Neuron (in vitro differentiated cells): ENCODE results near the gene ARFGEF3.

Experiments
- H2AFZ ChIP-seq: one replicate; pipeline ENCODE4 v1.6.1; 2013; ENCODE audit warnings: low read depth, mild to moderate bottlenecking, inconsistent platforms, low read length, moderate library complexity
- H3K27me3 ChIP-seq: one replicate; pipeline ENCODE4 v1.6.1; 2013; ENCODE audit warnings: low read length; ENCODE audit not compliant: insufficient read depth
- H3K36me3 ChIP-seq: one replicate; pipeline ENCODE4 v1.6.1; 2013; ENCODE audit warnings: low read length; ENCODE audit not compliant: insufficient read depth
- H3K4me1 ChIP-seq: one replicate; pipeline ENCODE4 v1.6.1; 2013; ENCODE audit warnings: low read length; ENCODE audit not compliant: insufficient read depth
- H3K4me3 ChIP-seq: 2 replicates; pipeline ENCODE4 v1.5.1; 2013; ENCODE audit warnings: mild to moderate bottlenecking, low read length, moderate library complexity
- H3K9me3 ChIP-seq: one replicate; pipeline ENCODE4 v1.6.1; 2013; ENCODE audit warnings: low read length

The ARFGEF3 gene

DNA sequence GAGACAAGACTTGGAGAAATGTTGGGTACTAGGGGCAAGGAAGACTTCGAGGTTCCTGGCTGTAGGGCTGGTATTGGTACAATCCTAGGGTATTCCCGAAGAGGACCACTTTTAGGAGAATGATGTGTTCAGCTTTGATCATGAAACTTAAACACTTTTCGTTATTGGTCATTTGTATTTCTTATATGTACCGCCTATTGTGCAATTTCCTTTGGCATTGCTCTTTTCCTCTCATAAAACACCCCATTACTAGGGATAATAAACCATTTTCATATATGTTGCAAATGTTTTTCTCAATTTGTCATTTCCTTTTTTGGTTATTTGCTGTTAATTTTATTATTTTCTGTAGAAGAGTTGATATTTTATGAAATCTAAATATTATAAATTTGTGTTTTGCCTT lies 18.9 kb upstream of the ARFGEF3 start:
- no peaks in the 10 kb centered on the region for H3K36me3 ChIP-seq
- no peaks in the 10 kb centered on the region for H3K4me1 ChIP-seq
- no peaks in the 10 kb centered on the region for H3K27me3 ChIP-seq
- H3K4me3 ChIP-seq, result no peak overlapping the region
- H2AFZ ChIP-seq, result no peak overlapping the region
- H3K9me3 ChIP-seq, result no peaks in the 10 kb centered on the region

DNA sequence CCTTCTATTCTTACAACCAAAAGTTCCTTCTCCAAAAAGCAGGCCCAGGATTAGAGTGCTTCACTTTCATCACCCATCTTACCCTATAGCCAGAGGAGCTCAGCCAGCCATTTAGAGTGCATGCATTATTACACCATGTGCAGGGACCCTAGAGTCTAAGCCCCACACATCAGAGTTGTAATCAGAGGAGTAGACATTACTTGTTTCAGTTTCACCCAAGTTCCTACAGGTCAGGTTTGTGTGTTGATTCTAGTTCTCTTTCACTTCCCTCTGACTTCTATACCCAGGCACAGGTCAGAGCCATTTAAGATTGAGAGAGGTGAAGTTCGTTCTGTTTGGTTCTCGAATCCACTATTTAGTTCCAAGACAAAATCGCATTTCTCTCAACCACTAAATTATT lies 16.3 kb upstream of the ARFGEF3 start:
- no peak overlapping the region for H3K4me3 ChIP-seq
- no peak overlapping the region for H2AFZ ChIP-seq
- H3K9me3 ChIP-seq, result no peaks in the 10 kb centered on the region
- H3K27me3 ChIP-seq, result no peaks in the 10 kb centered on the region
- no peaks in the 10 kb centered on the region for H3K4me1 ChIP-seq
- no peaks in the 10 kb centered on the region for H3K36me3 ChIP-seq

DNA sequence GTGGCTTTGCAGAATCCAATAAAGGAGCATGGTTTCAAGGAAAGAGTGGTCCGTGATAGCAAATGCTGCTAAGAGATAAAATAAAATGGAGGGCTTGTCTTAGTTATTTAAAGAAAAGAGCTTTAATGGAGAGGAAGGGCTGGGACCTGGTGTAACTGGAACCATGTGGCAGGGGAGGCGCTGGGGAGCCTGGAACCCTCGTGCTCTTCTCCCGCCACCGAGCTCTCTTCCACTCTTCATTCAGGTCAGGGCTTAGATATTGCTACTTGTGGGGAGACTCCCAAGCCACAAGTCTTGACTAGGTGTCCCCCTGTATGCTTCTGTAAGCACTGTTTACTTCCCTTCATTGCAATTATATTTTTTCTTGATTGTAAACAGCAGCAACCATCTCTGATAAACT lies 15.2 kb upstream of the ARFGEF3 start:
- H3K36me3 ChIP-seq, result no peaks in the 10 kb centered on the region
- no peak overlapping the region for H2AFZ ChIP-seq
- H3K9me3 ChIP-seq, result no peaks in the 10 kb centered on the region
- no peaks in the 10 kb centered on the region for H3K4me1 ChIP-seq
- H3K4me3 ChIP-seq, result no peak overlapping the region
- H3K27me3 ChIP-seq, result no peaks in the 10 kb centered on the region

DNA sequence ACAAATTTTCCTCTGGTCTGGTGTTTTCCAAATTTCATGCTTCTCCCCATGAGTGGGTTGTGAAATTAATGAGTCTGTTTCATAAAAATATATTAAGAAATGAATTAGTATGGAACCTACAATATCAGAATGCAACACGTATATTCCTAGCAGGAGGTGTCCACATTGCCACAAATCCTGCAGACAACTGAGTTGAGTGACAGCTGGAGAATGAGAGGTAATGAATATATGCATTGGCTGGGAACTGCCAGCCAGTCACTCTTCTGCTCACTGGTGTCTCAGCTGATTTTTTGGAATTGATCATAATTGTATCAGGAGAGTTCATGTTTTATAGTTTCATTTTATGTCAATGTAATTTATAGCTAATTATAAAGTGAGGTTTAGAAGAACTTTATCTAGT lies 6.3 kb upstream of the ARFGEF3 start:
- H3K36me3 ChIP-seq, result no peaks in the 10 kb centered on the region
- no peak overlapping the region for H3K4me3 ChIP-seq
- H3K4me1 ChIP-seq, result no peaks in the 10 kb centered on the region
- peaks cover 13% of the 10 kb centered on the region for H3K27me3 ChIP-seq
- no peak overlapping the region for H2AFZ ChIP-seq
- no peaks in the 10 kb centered on the region for H3K9me3 ChIP-seq

DNA sequence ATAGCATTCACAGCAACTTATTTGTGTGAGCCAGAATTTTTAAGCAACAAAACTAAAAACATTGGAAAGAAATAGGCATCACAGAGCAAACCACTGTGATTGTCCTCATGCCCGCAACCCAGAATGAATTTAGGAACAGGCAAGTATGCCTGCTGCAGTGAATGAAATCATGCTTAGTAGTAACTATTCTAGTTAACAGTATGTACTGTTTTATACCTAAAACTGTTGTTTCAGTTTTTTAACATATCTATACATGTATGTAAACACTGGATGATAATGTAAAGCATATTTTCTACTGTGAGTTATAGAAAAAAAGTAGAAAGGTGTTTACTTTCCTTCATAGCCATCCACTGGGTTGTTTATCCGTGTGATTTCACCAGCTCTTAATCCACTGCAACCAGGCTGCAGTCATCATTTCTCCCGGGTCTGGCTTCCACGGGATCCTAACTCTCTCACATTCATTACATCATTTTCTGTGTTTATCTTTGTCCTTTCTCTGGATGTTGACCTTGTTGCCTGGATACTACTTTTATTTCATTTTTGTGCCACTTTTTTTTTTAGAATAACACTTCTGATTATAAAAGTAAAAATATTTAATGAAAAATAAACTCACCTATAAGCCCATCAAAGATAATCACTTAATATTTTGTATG lies 3.6 kb upstream of the ARFGEF3 start:
- H3K4me1 ChIP-seq, result peaks cover 6% of the 10 kb centered on the region
- no peaks in the 10 kb centered on the region for H3K9me3 ChIP-seq
- no peak overlapping the region for H3K4me3 ChIP-seq
- no peaks in the 10 kb centered on the region for H3K36me3 ChIP-seq
- H2AFZ ChIP-seq, result no peak overlapping the region
- peaks cover 37% of the 10 kb centered on the region for H3K27me3 ChIP-seq

DNA sequence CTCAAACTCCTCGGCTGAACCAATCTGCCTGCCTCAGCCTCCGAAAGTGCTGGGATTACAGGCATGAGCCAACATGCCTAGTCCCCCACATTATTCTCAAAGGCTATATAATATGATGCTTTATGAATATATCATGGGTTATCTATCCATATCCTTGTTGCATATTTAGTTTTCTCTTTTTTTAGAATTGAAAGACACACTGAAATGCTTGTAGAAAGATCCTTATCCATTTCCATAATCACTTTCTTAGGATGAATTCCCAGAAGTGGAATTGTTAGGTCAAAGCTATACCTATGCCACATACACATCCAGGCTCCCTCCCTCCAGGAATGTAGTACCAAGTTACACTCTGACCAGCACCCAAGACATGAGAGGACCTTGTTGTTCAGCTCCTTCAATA lies 2.5 kb upstream of the ARFGEF3 start:
- Histone ChIP-seq H2AFZ (no peak overlapping the region), H3K36me3 (no peaks in the 10 kb centered on the region), H3K4me3 (no peak overlapping the region), H3K27me3 (peaks cover 47% of the 10 kb centered on the region), H3K9me3 (no peaks in the 10 kb centered on the region), H3K4me1 (peaks cover 6% of the 10 kb centered on the region)

DNA sequence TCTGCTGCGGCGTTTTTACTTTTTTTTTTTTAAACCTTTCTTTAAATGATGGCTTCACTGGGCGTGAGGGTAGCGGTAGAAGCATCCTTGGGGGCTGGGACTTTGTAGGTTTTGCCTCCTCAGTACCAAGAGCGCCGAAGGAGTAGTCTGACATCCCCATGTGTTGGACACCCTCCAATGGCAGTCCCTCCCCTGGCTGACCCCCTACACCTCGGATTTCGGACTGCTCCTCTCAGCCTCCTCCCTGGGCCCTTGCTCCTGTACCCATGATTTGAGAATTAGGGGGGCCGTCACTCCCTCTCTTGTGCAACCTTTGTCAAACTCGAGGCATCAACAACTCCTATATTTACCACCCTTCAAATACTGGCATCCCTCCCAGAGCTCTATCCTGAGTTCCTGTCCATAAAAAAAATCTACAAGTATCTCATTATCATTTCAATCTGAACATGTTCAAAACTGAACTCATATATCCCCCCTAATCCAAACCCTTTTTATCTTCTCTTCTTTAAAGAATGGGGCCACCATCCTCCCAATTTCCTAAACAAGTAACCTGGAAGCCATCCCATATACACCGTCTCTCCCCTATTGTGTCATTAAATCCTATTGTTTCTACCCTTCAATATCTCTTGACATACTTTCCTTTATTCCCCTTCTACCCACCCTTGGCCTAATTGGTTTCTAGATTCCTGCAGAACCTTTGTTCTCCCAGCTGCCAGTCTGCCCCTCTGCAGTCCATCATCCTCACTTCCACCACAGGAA lies 1.2 kb upstream of the ARFGEF3 start:
- no peak overlapping the region for H2AFZ ChIP-seq
- H3K4me3 ChIP-seq, result no peak overlapping the region
- no peaks in the 10 kb centered on the region for H3K36me3 ChIP-seq
- H3K27me3 ChIP-seq, result peaks cover 47% of the 10 kb centered on the region
- H3K9me3 ChIP-seq, result no peaks in the 10 kb centered on the region
- H3K4me1 ChIP-seq, result peaks cover 6% of the 10 kb centered on the region

DNA sequence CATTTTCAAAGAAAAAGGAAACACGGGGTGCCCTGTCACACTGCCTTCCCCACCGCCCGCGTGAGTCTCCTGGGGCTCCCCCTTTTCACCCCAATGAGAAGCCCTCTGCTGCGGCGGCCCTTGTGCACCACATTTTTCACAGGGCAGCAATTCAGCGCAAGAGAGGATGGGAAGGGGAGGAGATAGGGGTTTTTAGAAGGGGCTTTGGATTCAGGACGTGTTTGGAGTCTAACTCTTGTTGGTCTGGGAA lies 726 bp upstream of the ARFGEF3 start:
- no peaks in the 10 kb centered on the region for H3K36me3 ChIP-seq
- H3K4me3 ChIP-seq, result peak overlapping the region; percentile 48
- peaks cover 6% of the 10 kb centered on the region for H3K4me1 ChIP-seq
- H3K9me3 ChIP-seq, result no peaks in the 10 kb centered on the region
- H3K27me3 ChIP-seq, result peaks cover 47% of the 10 kb centered on the region
- H2AFZ ChIP-seq, result peak overlapping the region; percentile 98

DNA sequence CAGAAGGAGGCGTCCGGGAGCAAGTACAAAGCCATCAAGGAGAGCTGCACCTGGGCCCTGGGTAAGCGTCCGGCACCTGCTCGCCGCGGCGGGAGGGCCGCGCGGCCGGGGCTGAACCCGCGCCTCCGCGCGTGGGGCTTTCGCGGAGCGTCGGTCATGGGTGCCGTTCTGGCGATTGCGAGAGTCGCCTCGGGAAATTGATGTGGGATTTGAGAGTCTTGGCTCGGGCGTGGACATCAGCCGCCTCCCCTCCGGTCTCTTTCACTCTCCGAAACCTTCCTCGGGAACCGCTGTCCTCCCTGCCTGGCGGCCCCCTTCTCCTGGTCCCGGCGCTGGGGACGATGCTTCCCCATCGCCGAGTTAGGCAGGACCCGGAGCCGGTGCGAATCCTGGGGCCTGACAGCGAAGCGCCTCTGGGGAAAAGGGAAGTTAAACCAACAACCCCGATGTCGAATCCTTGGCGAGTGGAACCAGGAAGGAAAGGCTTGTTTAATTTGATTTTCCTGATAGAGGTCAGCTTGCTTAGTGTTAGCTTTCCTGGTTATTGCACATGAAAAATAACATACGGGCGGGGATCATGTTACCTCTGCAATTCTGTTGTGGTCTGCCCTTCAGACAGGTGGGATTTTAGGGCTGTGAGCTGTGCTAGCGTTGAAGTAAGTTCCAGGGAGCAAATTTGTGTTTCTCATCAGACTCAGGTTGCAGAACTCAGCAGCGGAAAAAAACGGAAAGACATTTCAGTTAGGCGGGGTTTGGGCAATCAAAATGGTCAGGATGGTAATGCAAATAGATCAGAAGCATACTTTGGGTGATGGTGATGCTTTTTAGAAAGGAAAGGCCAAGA lies 594 bp downstream of the ARFGEF3 start:
- peaks cover 40% of the 10 kb centered on the region for H3K27me3 ChIP-seq
- H3K9me3 ChIP-seq, result no peaks in the 10 kb centered on the region
- peak overlapping the region; percentile 48 for H3K4me3 ChIP-seq
- no peaks in the 10 kb centered on the region for H3K36me3 ChIP-seq
- H3K4me1 ChIP-seq, result peaks cover 6% of the 10 kb centered on the region
- H2AFZ ChIP-seq, result peak overlapping the region; percentile 98

DNA sequence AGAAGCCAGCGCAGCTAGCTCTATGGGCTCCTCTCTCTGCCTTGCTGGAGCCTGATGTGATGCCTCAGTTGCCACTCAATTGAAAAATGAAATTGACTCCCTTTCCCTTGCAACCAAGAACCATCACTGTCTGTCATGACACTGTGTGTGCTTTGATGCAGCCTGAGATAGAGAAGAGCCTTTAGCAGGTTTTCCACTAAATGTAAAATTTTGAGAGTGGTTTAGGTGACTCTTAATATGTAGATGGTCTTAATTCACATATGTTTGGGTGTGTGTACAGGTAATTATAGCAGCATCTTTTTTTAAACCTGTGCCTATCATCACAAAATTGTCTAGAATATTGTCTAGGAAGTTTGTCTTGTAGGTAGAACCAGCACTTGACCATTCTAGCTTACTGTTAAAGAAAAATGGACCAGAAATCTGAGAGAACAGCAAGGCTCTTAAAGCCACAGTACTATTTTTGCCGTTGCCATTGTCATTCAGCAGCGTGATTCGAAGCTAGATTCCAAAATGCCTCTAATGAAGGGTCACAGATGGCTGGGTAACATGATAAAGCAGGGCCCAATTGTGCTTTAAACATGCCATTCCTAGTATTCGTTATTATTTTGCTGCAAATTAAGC lies 1.3 kb downstream of the ARFGEF3 start:
- H2AFZ ChIP-seq, result no peak overlapping the region
- no peaks in the 10 kb centered on the region for H3K36me3 ChIP-seq
- H3K4me1 ChIP-seq, result peaks cover 6% of the 10 kb centered on the region
- H3K9me3 ChIP-seq, result no peaks in the 10 kb centered on the region
- H3K4me3 ChIP-seq, result no peak overlapping the region
- peaks cover 39% of the 10 kb centered on the region for H3K27me3 ChIP-seq

DNA sequence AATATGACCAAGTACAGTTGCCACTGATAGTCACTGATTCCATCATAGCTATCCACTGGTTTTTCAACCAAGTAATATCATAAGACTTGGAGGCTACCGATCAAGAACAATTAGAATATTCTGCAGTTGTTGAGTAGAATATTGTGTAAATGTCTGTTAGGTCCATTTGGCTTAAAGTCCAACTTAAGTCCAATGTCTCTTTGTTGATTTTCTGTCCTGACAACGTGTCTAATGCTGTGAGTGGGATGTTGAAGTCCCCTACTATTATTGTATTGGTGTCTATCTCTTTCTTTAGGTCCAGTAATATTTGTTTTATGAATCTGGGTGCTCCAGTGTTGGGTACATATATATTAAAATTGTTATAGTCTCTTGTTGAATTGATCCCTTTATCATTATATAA lies 13.9 kb downstream of the ARFGEF3 start:
- Histone ChIP-seq H3K4me3 (no peak overlapping the region), H3K9me3 (no peaks in the 10 kb centered on the region), H3K27me3 (no peaks in the 10 kb centered on the region), H2AFZ (no peak overlapping the region), H3K36me3 (no peaks in the 10 kb centered on the region), H3K4me1 (no peaks in the 10 kb centered on the region)

DNA sequence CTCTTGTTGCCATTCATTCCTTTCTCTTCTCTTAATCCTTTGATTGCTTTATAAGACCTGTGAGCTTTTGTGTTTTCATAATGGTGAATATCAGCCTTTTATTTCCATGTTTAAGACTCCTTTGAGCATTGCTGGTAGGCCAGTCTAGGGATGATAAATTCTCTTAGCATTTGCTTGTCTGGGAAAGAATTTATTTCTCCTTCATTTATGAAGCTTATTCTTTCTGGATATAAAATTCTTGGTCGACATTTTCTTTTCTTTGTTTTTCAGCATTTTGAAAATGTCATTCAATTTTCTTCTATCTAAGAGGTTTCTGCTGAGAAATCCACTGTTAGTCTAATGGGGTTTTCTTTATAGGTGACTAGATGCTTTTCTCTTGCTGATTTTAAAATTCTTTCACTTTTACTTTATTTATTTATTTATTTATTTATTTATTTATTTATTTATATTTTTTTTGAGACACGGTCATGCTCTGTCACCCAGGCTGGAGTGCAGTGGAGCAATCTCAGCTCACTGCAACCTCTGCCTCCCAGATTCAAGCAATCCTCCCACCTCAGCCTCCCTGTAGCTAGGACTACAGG lies 15.0 kb downstream of the ARFGEF3 start:
- H3K36me3 ChIP-seq, result no peaks in the 10 kb centered on the region
- H3K4me3 ChIP-seq, result no peak overlapping the region
- no peaks in the 10 kb centered on the region for H3K4me1 ChIP-seq

More for the DNA sequence above, 15.0 kb downstream of the ARFGEF3 start:
- H3K9me3 ChIP-seq, result no peaks in the 10 kb centered on the region
- H2AFZ ChIP-seq, result no peak overlapping the region
- no peaks in the 10 kb centered on the region for H3K27me3 ChIP-seq
